MM.1S (cell line): Measurements from ENCODE around the gene HIVEP2.

ENCODE experiments used
- DNase-seq: peaks from one replicate; pipeline ENCODE4 v3.0.0-alpha.2; 2015
- H2AFZ ChIP-seq: fragments of 300-600 bp; sonication (generic); 2 replicates; pipeline ENCODE4 v1.6.0; 2016; ENCODE audit warnings: antibody characterized with exemption, low read length
- H3F3A ChIP-seq: fragments of 300-600 bp; sonication (generic); 2 replicates; pipeline ENCODE4 v1.6.1; 2016; ENCODE audit warnings: mild to moderate bottlenecking, antibody characterized with exemption, low read length, moderate library complexity, mixed read lengths; ENCODE audit not compliant: insufficient read depth
- H3K27ac ChIP-seq: fragments of 300-600 bp; sonication (generic); 2 replicates; pipeline ENCODE4 v1.5.1; 2016; ENCODE audit warnings: mild to moderate bottlenecking, low read length
- H3K27me3 ChIP-seq: fragments of 300-600 bp; sonication (generic); replicated peaks from 2 replicates; pipeline ENCODE4 v1.6.0; 2016; ENCODE audit warnings: low read length; ENCODE audit not compliant: insufficient read depth
- H3K36me3 ChIP-seq: fragments of 300-600 bp; sonication (generic); replicated peaks from 2 replicates; pipeline ENCODE4 v1.6.1; 2016; ENCODE audit warnings: mild to moderate bottlenecking, low read length, mixed read lengths; ENCODE audit not compliant: insufficient read depth
- H3K4me1 ChIP-seq: fragments of 300-600 bp; sonication (generic); 2 replicates; pipeline ENCODE4 v1.6.1; 2016; ENCODE audit warnings: low read length, mixed read lengths
- H3K4me2 ChIP-seq: fragments of 300-600 bp; sonication (generic); 2 replicates; pipeline ENCODE4 v1.6.0; 2016; ENCODE audit warnings: low read depth, low read length
- H3K4me3 ChIP-seq: fragments of 300-600 bp; sonication (generic); 2 replicates; pipeline ENCODE4 v1.5.1; 2016; ENCODE audit warnings: low read length, mixed read lengths
- H3K79me2 ChIP-seq: fragments of 300-600 bp; sonication (generic); 2 replicates; pipeline ENCODE4 v1.6.1; 2016; ENCODE audit warnings: mixed run types, low read length, mixed read lengths
- H3K9ac ChIP-seq: fragments of 300-600 bp; sonication (generic); 2 replicates; pipeline ENCODE4 v1.6.1; 2016; ENCODE audit warnings: low read length, mixed read lengths
- H3K9me2 ChIP-seq: fragments of 300-600 bp; sonication (generic); replicated peaks from 2 replicates; pipeline ENCODE4 v1.6.1; 2016; ENCODE audit warnings: mild to moderate bottlenecking, low read length, mixed read lengths; ENCODE audit not compliant: insufficient read depth
- H3K9me3 ChIP-seq: fragments of 300-600 bp; sonication (generic); replicated peaks from 2 replicates; pipeline ENCODE4 v1.6.1; 2016; ENCODE audit warnings: mild to moderate bottlenecking, low read length, mixed read lengths; ENCODE audit not compliant: insufficient read depth
- H4K20me1 ChIP-seq: fragments of 300-600 bp; sonication (generic); 2 replicates; pipeline ENCODE4 v1.6.1; 2016; ENCODE audit warnings: mild to moderate bottlenecking, low read length, moderate library complexity, mixed read lengths; ENCODE audit not compliant: insufficient read depth
- EZH2 ChIP-seq: fragments of 300-600 bp; sonication (generic); optimal IDR thresholded peaks from 2 replicates; pipeline ENCODE3; 2017; ENCODE audit warnings: low read depth, mild to moderate bottlenecking, antibody characterized with exemption, low read length, mixed read lengths
- EZH2phosphoT487 ChIP-seq: fragments of 300-600 bp; sonication (generic); IDR thresholded peaks from 2 replicates; pipeline ENCODE4 v1.6.1; 2018; ENCODE audit warnings: antibody characterized with exemption, low read length
- TF ChIP-seq, protein P1 (sequence below): fragments of 300-600 bp; sonication (generic); IDR thresholded peaks from 2 replicates; pipeline ENCODE4 v1.5.1; 2016; ENCODE audit warnings: antibody characterized with exemption, low read length, mixed read lengths

The HIVEP2 gene

DNA sequence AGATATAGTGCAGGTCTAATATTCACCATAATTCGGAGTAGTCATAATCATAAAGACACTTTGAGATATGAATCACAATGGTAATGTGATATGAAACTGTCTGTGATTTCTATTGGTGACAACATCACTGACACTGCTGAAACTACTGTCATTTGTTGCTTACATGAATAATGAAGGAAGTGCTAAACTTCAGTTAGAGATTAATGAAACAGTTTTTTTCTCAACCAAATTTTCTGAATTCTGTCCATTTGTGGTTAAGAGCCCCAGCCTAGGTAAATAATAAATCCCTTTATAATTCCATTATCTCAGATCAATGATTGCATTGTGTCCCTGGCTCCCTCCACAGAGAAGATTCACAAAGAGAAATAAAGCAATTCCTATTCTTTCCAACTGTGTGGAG is 122.6 kb downstream of the HIVEP2 start:
- Histone ChIP-seq H3K36me3 (no peaks in the 10 kb centered on the region), H3K79me2 (peaks cover 5% of the 10 kb centered on the region), H3K4me3 (no peak overlapping the region), H3F3A (0 out of 2 replicates have a peak, but pooled peaks cover 8% of the 10 kb centered on the region), H3K27ac (no peak overlapping the region), H3K9ac (no peak overlapping the region), H4K20me1 (no peaks in the 10 kb centered on the region), H2AFZ (no peak overlapping the region), H3K9me3 (no peaks in the 10 kb centered on the region), H3K4me1 (peaks cover 9% of the 10 kb centered on the region; the same call in 1 of the 2 replicates), H3K4me2 (no peak overlapping the region), H3K9me2 (no peaks in the 10 kb centered on the region), H3K27me3 (no peaks in the 10 kb centered on the region)
- TF ChIP-seq, protein P1, sequence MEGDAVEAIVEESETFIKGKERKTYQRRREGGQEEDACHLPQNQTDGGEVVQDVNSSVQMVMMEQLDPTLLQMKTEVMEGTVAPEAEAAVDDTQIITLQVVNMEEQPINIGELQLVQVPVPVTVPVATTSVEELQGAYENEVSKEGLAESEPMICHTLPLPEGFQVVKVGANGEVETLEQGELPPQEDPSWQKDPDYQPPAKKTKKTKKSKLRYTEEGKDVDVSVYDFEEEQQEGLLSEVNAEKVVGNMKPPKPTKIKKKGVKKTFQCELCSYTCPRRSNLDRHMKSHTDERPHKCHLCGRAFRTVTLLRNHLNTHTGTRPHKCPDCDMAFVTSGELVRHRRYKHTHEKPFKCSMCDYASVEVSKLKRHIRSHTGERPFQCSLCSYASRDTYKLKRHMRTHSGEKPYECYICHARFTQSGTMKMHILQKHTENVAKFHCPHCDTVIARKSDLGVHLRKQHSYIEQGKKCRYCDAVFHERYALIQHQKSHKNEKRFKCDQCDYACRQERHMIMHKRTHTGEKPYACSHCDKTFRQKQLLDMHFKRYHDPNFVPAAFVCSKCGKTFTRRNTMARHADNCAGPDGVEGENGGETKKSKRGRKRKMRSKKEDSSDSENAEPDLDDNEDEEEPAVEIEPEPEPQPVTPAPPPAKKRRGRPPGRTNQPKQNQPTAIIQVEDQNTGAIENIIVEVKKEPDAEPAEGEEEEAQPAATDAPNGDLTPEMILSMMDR: no peak
- TF ChIP-seq EZH2 (no peak), EZH2phosphoT487 (no peak)
- no peak for DNase-seq

- H3K4me2 ChIP-seq: no peak overlapping the region
- DNase-seq: no peak
Measured at GRCh38 chr6:142821860-142822259, 123.1 kb downstream of the HIVEP2 start.

GRCh38 chr6:142821164-142821716 is 123.7 kb downstream of the HIVEP2 start:
- Histone ChIP-seq H4K20me1 (no peaks in the 10 kb centered on the region), H3K79me2 (peaks cover 5% of the 10 kb centered on the region), H3K4me3 (no peak overlapping the region), H3K27ac (no peak overlapping the region), H3K9ac (no peak overlapping the region), H3K4me1 (peaks cover 9% of the 10 kb centered on the region; the same call in 1 of the 2 replicates), H3K9me3 (no peaks in the 10 kb centered on the region), H3K27me3 (no peaks in the 10 kb centered on the region), H3K36me3 (no peaks in the 10 kb centered on the region), H2AFZ (no peak overlapping the region), H3K4me2 (no peak overlapping the region), H3K9me2 (no peaks in the 10 kb centered on the region), H3F3A (0 out of 2 replicates have a peak, but pooled peaks cover 8% of the 10 kb centered on the region)
- no peak for DNase-seq
- TF ChIP-seq, protein P1: no peak
- no peak for TF ChIP-seq EZH2phosphoT487
- TF ChIP-seq EZH2: no peak

More at GRCh38 chr6:142821860-142822259, 123.1 kb downstream of the HIVEP2 start:
- peaks cover 5% of the 10 kb centered on the region for H3K79me2 ChIP-seq
- H3K9me2 ChIP-seq: no peaks in the 10 kb centered on the region
- no peaks in the 10 kb centered on the region for H3K27me3 ChIP-seq
- no peaks in the 10 kb centered on the region for H3K36me3 ChIP-seq
- H3K4me1 ChIP-seq: peaks cover 9% of the 10 kb centered on the region; the same call in 1 of the 2 replicates
- no peaks in the 10 kb centered on the region for H4K20me1 ChIP-seq
- H3K9me3 ChIP-seq: no peaks in the 10 kb centered on the region
- 0 out of 2 replicates have a peak, but pooled peaks cover 8% of the 10 kb centered on the region for H3F3A ChIP-seq
- no peak overlapping the region for H3K4me3 ChIP-seq
- no peak overlapping the region for H2AFZ ChIP-seq
- TF ChIP-seq, protein P1: no peak
- TF ChIP-seq EZH2 (no peak), EZH2phosphoT487 (no peak)
- H3K27ac ChIP-seq: no peak overlapping the region
- H3K9ac ChIP-seq: no peak overlapping the region
